ENCODE data around the gene CDCP1. TPM values are rescaled to one million over a fixed set of nuclear protein-coding genes. Genes with fewer than 3 reads are reported as not detected.

The CDCP1 gene
- total RNA-seq, 1 donor from 2014 or later = not detected

DNA sequence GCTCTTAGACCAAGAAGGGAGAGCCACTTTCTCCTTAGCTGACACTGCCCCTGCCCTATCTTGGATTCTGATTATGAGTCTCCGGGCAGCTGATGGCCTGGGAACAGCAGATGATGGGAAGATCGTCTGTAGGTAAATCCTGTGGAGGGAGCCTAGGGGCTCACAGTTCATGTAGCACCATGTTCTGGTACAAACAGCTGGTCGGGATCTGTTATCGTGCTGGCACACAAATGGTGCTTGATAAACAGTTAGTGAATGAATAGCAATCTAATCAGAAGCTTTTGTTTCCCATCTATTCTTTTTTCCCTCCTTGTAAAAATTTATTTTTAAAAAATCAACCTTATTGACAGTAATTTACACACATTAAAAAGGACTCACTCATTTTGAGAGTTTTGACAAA, 26.8 kb downstream of the CDCP1 start:
- Mint-ChIP-seq H3K27me3 (ENCODE audit: low read depth) (peaks cover 35% of the 10 kb centered on the region), H3K9me3 (no peaks in the 10 kb centered on the region), H3K4me3 (no peak overlapping the region), H3K27ac (ENCODE audit: unreplicated experiment) (no peak overlapping the region), H3K4me1 (no peaks in the 10 kb centered on the region), H3K36me3 (ENCODE audit: low read depth) (no peaks in the 10 kb centered on the region)
- DNase-seq (ENCODE audit: low read depth, low spot score) = no peak
- no peak for TF ChIP-seq CTCF (conservative IDR thresholded peaks at IDR 0.05)

GRCh38 chr3:45118615-45119071, 27.5 kb downstream of the CDCP1 start:
- DNase-seq (ENCODE audit: low read depth, low spot score) = no peak
- H3K4me1 Mint-ChIP-seq = no peaks in the 10 kb centered on the region
- TF ChIP-seq CTCF (conservative IDR thresholded peaks at IDR 0.05) = no peak
- H3K36me3 Mint-ChIP-seq (ENCODE audit: low read depth) = no peaks in the 10 kb centered on the region
- H3K4me3 Mint-ChIP-seq = no peak overlapping the region
- H3K27ac Mint-ChIP-seq (ENCODE audit: unreplicated experiment) = no peak overlapping the region
- peaks cover 32% of the 10 kb centered on the region for H3K27me3 Mint-ChIP-seq (ENCODE audit: low read depth)
- H3K9me3 Mint-ChIP-seq = no peaks in the 10 kb centered on the region

GRCh38 chr3:45116350-45116749, 29.8 kb downstream of the CDCP1 start:
- peaks cover 32% of the 10 kb centered on the region for H3K27me3 Mint-ChIP-seq (ENCODE audit: low read depth)
- H3K36me3 Mint-ChIP-seq (ENCODE audit: low read depth) = no peaks in the 10 kb centered on the region
- TF ChIP-seq CTCF (conservative IDR thresholded peaks at IDR 0.05) = no peak
- H3K27ac Mint-ChIP-seq (ENCODE audit: unreplicated experiment) = no peak overlapping the region
- H3K4me1 Mint-ChIP-seq = no peaks in the 10 kb centered on the region
- no peak for DNase-seq (ENCODE audit: low read depth, low spot score)
- no peaks in the 10 kb centered on the region for H3K9me3 Mint-ChIP-seq
- no peak overlapping the region for H3K4me3 Mint-ChIP-seq

- Mint-ChIP-seq H3K4me3 (no peak overlapping the region), H3K36me3 (ENCODE audit: low read depth) (no peaks in the 10 kb centered on the region), H3K27ac (ENCODE audit: unreplicated experiment) (no peak overlapping the region), H3K27me3 (ENCODE audit: low read depth) (peaks cover 23% of the 10 kb centered on the region), H3K9me3 (no peaks in the 10 kb centered on the region), H3K4me1 (no peaks in the 10 kb centered on the region)
- no peak for DNase-seq (ENCODE audit: low read depth, low spot score)
- no peak for TF ChIP-seq CTCF (conservative IDR thresholded peaks at IDR 0.05)
Observed at GRCh38 chr3:45113625-45114050, 32.5 kb downstream of the CDCP1 start.

- no peak overlapping the region for H3K4me3 Mint-ChIP-seq
- no peaks in the 10 kb centered on the region for H3K36me3 Mint-ChIP-seq (ENCODE audit: low read depth)
- no peaks in the 10 kb centered on the region for H3K9me3 Mint-ChIP-seq
- no peak for TF ChIP-seq CTCF (conservative IDR thresholded peaks at IDR 0.05)
- no peak for DNase-seq (ENCODE audit: low read depth, low spot score)
- no peak overlapping the region for H3K27ac Mint-ChIP-seq (ENCODE audit: unreplicated experiment)
- peaks cover 17% of the 10 kb centered on the region for H3K27me3 Mint-ChIP-seq (ENCODE audit: low read depth)
- H3K4me1 Mint-ChIP-seq = no peaks in the 10 kb centered on the region
Observed at GRCh38 chr3:45112939-45113338, 33.2 kb downstream of the CDCP1 start.

DNA sequence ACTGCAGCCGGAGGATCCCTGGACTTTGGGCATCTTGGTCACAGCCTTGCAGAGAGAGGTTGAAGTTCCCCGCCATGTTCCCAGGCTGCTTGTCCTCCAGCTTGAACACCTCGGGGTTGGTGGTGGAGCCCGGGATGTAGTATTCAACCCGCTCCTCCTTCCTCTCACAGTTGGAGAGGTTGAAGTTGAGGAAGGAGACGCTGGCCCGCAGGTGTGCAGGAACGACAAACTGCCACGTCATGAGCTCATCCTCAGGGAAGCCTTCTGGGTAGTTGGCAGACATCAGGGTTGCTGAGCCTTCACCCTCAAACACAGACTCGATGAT, 35.7 kb downstream of the CDCP1 start:
- no peaks in the 10 kb centered on the region for H3K9me3 Mint-ChIP-seq
- H3K27ac Mint-ChIP-seq (ENCODE audit: unreplicated experiment) = peak overlapping the region; percentile 54
- H3K4me1 Mint-ChIP-seq = no peaks in the 10 kb centered on the region
- DNase-seq (ENCODE audit: low read depth, low spot score) = no peak
- peaks cover 8% of the 10 kb centered on the region for H3K27me3 Mint-ChIP-seq (ENCODE audit: low read depth)
- H3K4me3 Mint-ChIP-seq = no peak overlapping the region
- TF ChIP-seq CTCF (conservative IDR thresholded peaks at IDR 0.05) = no peak
- H3K36me3 Mint-ChIP-seq (ENCODE audit: low read depth) = no peaks in the 10 kb centered on the region

All from neural crest cell (in vitro differentiated cells).